GM15510 (cell line): Measurements from ENCODE around the gene EIF3K.

Experiments
- POLR2A ChIP-seq: IDR thresholded peaks from 3 replicates; pipeline ENCODE4 v1.6.1; 2011; ENCODE audit warnings: borderline replicate concordance; ENCODE audit not compliant: insufficient read length; ENCODE audit errors: extremely low read depth

EIF3K gene

GRCh38 chr19:38682872-38683392 lies 63.9 kb downstream of the EIF3K start:
- no peak for TF ChIP-seq POLR2A

GRCh38 chr19:38683393-38684077 lies 64.5 kb downstream of the EIF3K start:
- TF ChIP-seq POLR2A, result no peak

- no peak for TF ChIP-seq POLR2A
Observed at GRCh38 chr19:38684078-38684861, 65.3 kb downstream of the EIF3K start.

- TF ChIP-seq POLR2A, result no peak
Observed at GRCh38 chr19:38684862-38685665, 66.1 kb downstream of the EIF3K start.

- no peak for TF ChIP-seq POLR2A
Observed at GRCh38 chr19:38685666-38686529, 66.9 kb downstream of the EIF3K start.

GRCh38 chr19:38686530-38686888 lies 67.5 kb downstream of the EIF3K start:
- peak; percentile 25 for TF ChIP-seq POLR2A
